Trophoblast cell (in vitro differentiated cells and primary cell): Measurements from ENCODE around the gene HIVEP3.

Experiments
- DNase-seq, 2 donors: peaks; one replicate each; pipeline ENCODE4 v3.0.0-alpha.2; 2016
- H2AFZ ChIP-seq: 2 replicates; pipeline ENCODE4 v1.6.1; 2013; ENCODE audit warnings: low read length, moderate library complexity, mild to moderate bottlenecking; ENCODE audit not compliant: insufficient read depth, poor library complexity
- H2AK5ac ChIP-seq: 2 replicates; pipeline ENCODE4 v1.6.1; 2013; ENCODE audit warnings: mild to moderate bottlenecking, low read length
- H2BK120ac ChIP-seq: 2 replicates; pipeline ENCODE4 v1.6.1; 2013; ENCODE audit warnings: low read length, mild to moderate bottlenecking, moderate library complexity; ENCODE audit not compliant: insufficient read depth, poor library complexity
- H2BK12ac ChIP-seq: 2 replicates; pipeline ENCODE4 v1.6.1; 2013; ENCODE audit warnings: mild to moderate bottlenecking, low read length, moderate library complexity
- H2BK5ac ChIP-seq: 2 replicates; pipeline ENCODE4 v1.6.1; 2013; ENCODE audit warnings: low read length, low read depth, moderate library complexity, mild to moderate bottlenecking; ENCODE audit not compliant: poor library complexity
- H3K14ac ChIP-seq: 2 replicates; pipeline ENCODE4 v1.6.1; 2013; ENCODE audit warnings: mild to moderate bottlenecking, low read length
- H3K18ac ChIP-seq: 2 replicates; pipeline ENCODE4 v1.6.1; 2013; ENCODE audit warnings: mild to moderate bottlenecking, low read length
- H3K23ac ChIP-seq: 2 replicates; pipeline ENCODE4 v1.6.1; 2013; ENCODE audit warnings: low read length
- H3K27ac ChIP-seq: 2 replicates; pipeline ENCODE4 v1.5.1; 2013; ENCODE audit warnings: low read depth, mild to moderate bottlenecking, inconsistent platforms, low read length, moderate library complexity
- H3K27me3 ChIP-seq: 2 replicates; pipeline ENCODE4 v1.6.1; 2013; ENCODE audit warnings: inconsistent platforms, mild to moderate bottlenecking, low read length, moderate library complexity; ENCODE audit not compliant: insufficient read depth
- H3K36me3 ChIP-seq, 2 experiments: 1 replicate in 1 of 2; 2 replicates in 1 of 2; pipeline ENCODE4 v1.6.1; 2013; ENCODE audit warnings: low read length in 2 of 2, mild to moderate bottlenecking in 2 of 2, moderate library complexity in 1 of 2; ENCODE audit not compliant: insufficient read depth in 2 of 2, control insufficient read depth in 1 of 2
- H3K4ac ChIP-seq: 2 replicates; pipeline ENCODE4 v1.6.1; 2013; ENCODE audit warnings: low read depth, mild to moderate bottlenecking, low read length, moderate library complexity
- H3K4me1 ChIP-seq, 2 experiments: 1 replicate in 1 of 2; 2 replicates in 1 of 2; pipeline ENCODE4 v1.6.1; 2013; ENCODE audit warnings: low read length in 2 of 2, mild to moderate bottlenecking in 2 of 2, moderate library complexity in 1 of 2; ENCODE audit not compliant: insufficient read depth in 2 of 2, control insufficient read depth in 1 of 2
- H3K4me2 ChIP-seq: 2 replicates; pipeline ENCODE4 v1.6.1; 2013; ENCODE audit warnings: inconsistent platforms, mild to moderate bottlenecking, low read length, moderate library complexity
- H3K4me3 ChIP-seq: 2 replicates; pipeline ENCODE4 v1.5.1; 2013; ENCODE audit warnings: mild to moderate bottlenecking, low read depth, low read length, inconsistent platforms
- H3K79me1 ChIP-seq: one replicate; pipeline ENCODE4 v1.6.1; 2013; ENCODE audit warnings: low read length
- H3K79me2 ChIP-seq: 2 replicates; pipeline ENCODE4 v1.6.1; 2013; ENCODE audit warnings: low read length, mild to moderate bottlenecking; ENCODE audit not compliant: control insufficient read depth, insufficient read depth, poor library complexity
- H3K9ac ChIP-seq: 2 replicates; pipeline ENCODE4 v1.6.1; 2013; ENCODE audit warnings: mild to moderate bottlenecking, low read length
- H3K9me3 ChIP-seq: 2 replicates; pipeline ENCODE4 v1.6.1; 2013; ENCODE audit warnings: low read depth, mild to moderate bottlenecking, control low read depth, inconsistent platforms, low read length; ENCODE audit not compliant: insufficient read depth
- H4K12ac ChIP-seq: 2 replicates; pipeline ENCODE4 v1.6.1; 2013; ENCODE audit warnings: low read depth, mild to moderate bottlenecking, low read length, moderate library complexity
- H4K8ac ChIP-seq: 2 replicates; pipeline ENCODE4 v1.6.1; 2013; ENCODE audit warnings: low read depth, mild to moderate bottlenecking, low read length, moderate library complexity
- H4K91ac ChIP-seq: one replicate; pipeline ENCODE4 v1.6.1; 2013; ENCODE audit warnings: low read depth, mild to moderate bottlenecking, low read length, moderate library complexity
- WGBS: extraction: QIAGEN DNeasy Blood & Tissue Kit; methylation state at CpG from one replicate; pipeline ENCODE4 v1.1.7; 2013; ENCODE audit warnings: missing lambda C conversion rate; ENCODE audit not compliant: insufficient read length, insufficient coverage; ENCODE audit errors: extremely low coverage; 5-methylcytosine and 5-hydroxymethylcytosine counted together

The HIVEP3 gene

GRCh38 chr1:41691424-41691823, 227.3 kb downstream of the HIVEP3 start:
- no peaks in the 10 kb centered on the region for H3K79me1 ChIP-seq
- H3K9ac ChIP-seq = no peak overlapping the region
- no peaks in the 10 kb centered on the region for H3K27me3 ChIP-seq
- no peaks in the 10 kb centered on the region for H3K36me3 ChIP-seq
- H4K8ac ChIP-seq = no peak overlapping the region
- no peak overlapping the region for H2AK5ac ChIP-seq
- no peaks in the 10 kb centered on the region for H3K4me1 ChIP-seq
- H4K12ac ChIP-seq = no peak overlapping the region
- no peak overlapping the region for H3K4me2 ChIP-seq
- no peak overlapping the region for H3K4ac ChIP-seq
- H4K91ac ChIP-seq = no peak overlapping the region
- H3K4me3 ChIP-seq = no peak overlapping the region
- no peaks in the 10 kb centered on the region for H3K79me2 ChIP-seq
- H3K23ac ChIP-seq = no peak overlapping the region
- H3K14ac ChIP-seq = no peak overlapping the region
- no peak overlapping the region for H2BK120ac ChIP-seq
- H2AFZ ChIP-seq = no peak overlapping the region
- no peak overlapping the region for H2BK12ac ChIP-seq
- no peak overlapping the region for H3K18ac ChIP-seq
- no peak for DNase-seq
- H3K27ac ChIP-seq = no peak overlapping the region
- no peak overlapping the region for H2BK5ac ChIP-seq
- no CpG with 5 or more reads among the region's 2 CpGs for whole genome bisulfite sequencing
- H3K9me3 ChIP-seq = peaks cover 2% of the 10 kb centered on the region

GRCh38 chr1:41690331-41690730, 228.4 kb downstream of the HIVEP3 start:
- WGBS = no CpG with 5 or more reads among the region's 8 CpGs

GRCh38 chr1:41689558-41689981, 229.2 kb downstream of the HIVEP3 start:
- no CpG with 5 or more reads among the region's 7 CpGs for WGBS
- no peak overlapping the region for H4K12ac ChIP-seq
- no peak overlapping the region for H3K27ac ChIP-seq

More at GRCh38 chr1:41690331-41690730, 228.4 kb downstream of the HIVEP3 start:
- no peak overlapping the region for H2AFZ ChIP-seq
- no peak overlapping the region for H3K4me3 ChIP-seq
- no peak overlapping the region for H3K23ac ChIP-seq
- no peak overlapping the region for H3K4ac ChIP-seq
- no peak overlapping the region for H3K14ac ChIP-seq
- DNase-seq = no peak
- H3K36me3 ChIP-seq = no peaks in the 10 kb centered on the region
- no peak overlapping the region for H3K27ac ChIP-seq
- H3K9ac ChIP-seq = no peak overlapping the region
- no peak overlapping the region for H3K18ac ChIP-seq
- peaks cover 2% of the 10 kb centered on the region for H3K9me3 ChIP-seq
- H2BK120ac ChIP-seq = no peak overlapping the region
- H4K91ac ChIP-seq = no peak overlapping the region
- H4K12ac ChIP-seq = no peak overlapping the region
- H3K79me2 ChIP-seq = no peaks in the 10 kb centered on the region
- no peak overlapping the region for H3K4me2 ChIP-seq
- no peaks in the 10 kb centered on the region for H3K79me1 ChIP-seq
- H2AK5ac ChIP-seq = no peak overlapping the region
- no peak overlapping the region for H2BK5ac ChIP-seq
- H2BK12ac ChIP-seq = no peak overlapping the region
- no peaks in the 10 kb centered on the region for H3K27me3 ChIP-seq
- H3K4me1 ChIP-seq = no peaks in the 10 kb centered on the region
- H4K8ac ChIP-seq = no peak overlapping the region

GRCh38 chr1:41689139-41689538, 229.6 kb downstream of the HIVEP3 start:
- H3K4me2 ChIP-seq = no peak overlapping the region
- H3K4me3 ChIP-seq = no peak overlapping the region
- no peak overlapping the region for H2AK5ac ChIP-seq
- no peaks in the 10 kb centered on the region for H3K79me2 ChIP-seq
- no peak overlapping the region for H2BK5ac ChIP-seq
- H4K12ac ChIP-seq = no peak overlapping the region
- no peak overlapping the region for H3K23ac ChIP-seq
- H3K36me3 ChIP-seq = no peaks in the 10 kb centered on the region
- H3K4me1 ChIP-seq = peaks cover 0 to 2% of the 10 kb centered on the region in 2 experiments
- no peak overlapping the region for H3K9ac ChIP-seq
- no peak overlapping the region for H4K91ac ChIP-seq
- peaks cover 2% of the 10 kb centered on the region for H3K9me3 ChIP-seq
- no peak overlapping the region for H3K18ac ChIP-seq
- H3K27ac ChIP-seq = no peak overlapping the region
- H4K8ac ChIP-seq = no peak overlapping the region
- H3K79me1 ChIP-seq = no peaks in the 10 kb centered on the region
- H2BK12ac ChIP-seq = no peak overlapping the region
- H2BK120ac ChIP-seq = no peak overlapping the region
- DNase-seq = no peak
- no peak overlapping the region for H3K4ac ChIP-seq
- no CpG with 5 or more reads among the region's 10 CpGs for WGBS
- H2AFZ ChIP-seq = no peak overlapping the region
- no peaks in the 10 kb centered on the region for H3K27me3 ChIP-seq
- no peak overlapping the region for H3K14ac ChIP-seq

More at GRCh38 chr1:41689558-41689981, 229.2 kb downstream of the HIVEP3 start:
- peaks cover 2% of the 10 kb centered on the region for H3K9me3 ChIP-seq
- H2BK5ac ChIP-seq = no peak overlapping the region
- H3K14ac ChIP-seq = no peak overlapping the region
- H2AFZ ChIP-seq = no peak overlapping the region
- H3K4me3 ChIP-seq = no peak overlapping the region
- H3K27me3 ChIP-seq = no peaks in the 10 kb centered on the region
- H3K36me3 ChIP-seq = no peaks in the 10 kb centered on the region
- no peak overlapping the region for H3K9ac ChIP-seq
- no peaks in the 10 kb centered on the region for H3K4me1 ChIP-seq
- H2BK12ac ChIP-seq = no peak overlapping the region
- H3K79me2 ChIP-seq = no peaks in the 10 kb centered on the region
- no peak overlapping the region for H2AK5ac ChIP-seq
- DNase-seq = no peak
- H3K79me1 ChIP-seq = no peaks in the 10 kb centered on the region
- H4K91ac ChIP-seq = no peak overlapping the region
- H3K18ac ChIP-seq = no peak overlapping the region
- H4K8ac ChIP-seq = no peak overlapping the region
- no peak overlapping the region for H3K4me2 ChIP-seq
- no peak overlapping the region for H3K23ac ChIP-seq
- H2BK120ac ChIP-seq = no peak overlapping the region
- no peak overlapping the region for H3K4ac ChIP-seq
